ENCODE data around the gene POF1B. TPM values are rescaled to one million over a fixed set of nuclear protein-coding genes. Genes with fewer than 3 reads are reported as not detected.

The POF1B gene
- 0.16 TPM in 1 of 2 replicates, not detected in the other for total RNA-seq

- DNase-seq (ENCODE audit: low spot score): no peak
- no peaks in the 10 kb centered on the region for H3K36me3 Mint-ChIP-seq (ENCODE audit: low read depth)
- no peaks in the 10 kb centered on the region for H3K4me1 Mint-ChIP-seq (ENCODE audit: low read depth)
- H3K9me3 Mint-ChIP-seq: no peaks in the 10 kb centered on the region
- no peak within 1 kb of the TSS for H3K4me3 Mint-ChIP-seq (ENCODE audit: low read depth)
- intact Hi-C loops (cut with micrococcal nuclease): no loop called here
- no peaks in the 10 kb centered on the region for H3K27me3 Mint-ChIP-seq (ENCODE audit: low read depth)
- H3K27ac Mint-ChIP-seq: no peak within 1 kb of the TSS
These were observed at the start of gene POF1B for GRCh38 chrX:85379174-85379907. Gene POF1B (minus strand): TSS chrX:85379665. CDS start chrX:85379454, 211 bp downstream.

- H3K27ac Mint-ChIP-seq: no peak overlapping the region
- no peak overlapping the region for H3K4me3 Mint-ChIP-seq (ENCODE audit: low read depth)
- H3K36me3 Mint-ChIP-seq (ENCODE audit: low read depth): no peaks in the 10 kb centered on the region
- DNase-seq (ENCODE audit: low spot score): no peak
- intact Hi-C loops (cut with micrococcal nuclease): no loop called here
- H3K4me1 Mint-ChIP-seq (ENCODE audit: low read depth): no peaks in the 10 kb centered on the region
- H3K9me3 Mint-ChIP-seq: peaks cover 9% of the 10 kb centered on the region
- no peaks in the 10 kb centered on the region for H3K27me3 Mint-ChIP-seq (ENCODE audit: low read depth)
These were observed 49.6 kb upstream of the POF1B start for GRCh38 chrX:85429066-85429465.

- Mint-ChIP-seq H3K4me3 (ENCODE audit: low read depth) (no peak overlapping the region), H3K27ac (no peak overlapping the region), H3K9me3 (no peaks in the 10 kb centered on the region), H3K36me3 (ENCODE audit: low read depth) (no peaks in the 10 kb centered on the region), H3K27me3 (ENCODE audit: low read depth) (no peaks in the 10 kb centered on the region), H3K4me1 (ENCODE audit: low read depth) (no peaks in the 10 kb centered on the region)
- intact Hi-C loops (cut with micrococcal nuclease): no loop called here
- no peak for DNase-seq (ENCODE audit: low spot score)
These were observed 39.8 kb upstream of the POF1B start for GRCh38 chrX:85419293-85419692.

GRCh38 chrX:85391878-85392238 lies 12.4 kb upstream of the POF1B start:
- Mint-ChIP-seq H3K4me1 (ENCODE audit: low read depth) (no peaks in the 10 kb centered on the region), H3K9me3 (no peaks in the 10 kb centered on the region), H3K27me3 (ENCODE audit: low read depth) (no peaks in the 10 kb centered on the region), H3K4me3 (ENCODE audit: low read depth) (no peak overlapping the region), H3K36me3 (ENCODE audit: low read depth) (no peaks in the 10 kb centered on the region), H3K27ac (no peak overlapping the region)
- no peak for DNase-seq (ENCODE audit: low spot score)
- intact Hi-C loops (cut with micrococcal nuclease): no loop called here

GRCh38 chrX:85391185-85391877 lies 11.9 kb upstream of the POF1B start:
- DNase-seq (ENCODE audit: low spot score): no peak
- intact Hi-C loops (cut with micrococcal nuclease): no loop called here
- Mint-ChIP-seq H3K4me1 (ENCODE audit: low read depth) (no peaks in the 10 kb centered on the region), H3K27me3 (ENCODE audit: low read depth) (no peaks in the 10 kb centered on the region), H3K9me3 (no peaks in the 10 kb centered on the region), H3K36me3 (ENCODE audit: low read depth) (no peaks in the 10 kb centered on the region), H3K27ac (no peak overlapping the region), H3K4me3 (ENCODE audit: low read depth) (no peak overlapping the region)

- no peaks in the 10 kb centered on the region for H3K27me3 Mint-ChIP-seq (ENCODE audit: low read depth)
- no peaks in the 10 kb centered on the region for H3K9me3 Mint-ChIP-seq
- no peak overlapping the region for H3K27ac Mint-ChIP-seq
These were observed 2.1 kb upstream of the POF1B start for GRCh38 chrX:85381602-85382001.

GRCh38 chrX:85378461-85378860 lies 1.0 kb downstream of the POF1B start:
- Mint-ChIP-seq H3K4me3 (ENCODE audit: low read depth) (no peak overlapping the region), H3K9me3 (no peaks in the 10 kb centered on the region), H3K27me3 (ENCODE audit: low read depth) (no peaks in the 10 kb centered on the region), H3K27ac (no peak overlapping the region), H3K4me1 (ENCODE audit: low read depth) (no peaks in the 10 kb centered on the region), H3K36me3 (ENCODE audit: low read depth) (no peaks in the 10 kb centered on the region)
- no peak for DNase-seq (ENCODE audit: low spot score)
- intact Hi-C loops (cut with micrococcal nuclease): no loop called here

More at GRCh38 chrX:85381602-85382001, 2.1 kb upstream of the POF1B start:
- intact Hi-C loops (cut with micrococcal nuclease): no loop called here
- no peaks in the 10 kb centered on the region for H3K4me1 Mint-ChIP-seq (ENCODE audit: low read depth)
- no peaks in the 10 kb centered on the region for H3K36me3 Mint-ChIP-seq (ENCODE audit: low read depth)
- no peak overlapping the region for H3K4me3 Mint-ChIP-seq (ENCODE audit: low read depth)
- DNase-seq (ENCODE audit: low spot score): no peak

GRCh38 chrX:85375333-85375738 lies 4.1 kb downstream of the POF1B start:
- intact Hi-C loops (cut with micrococcal nuclease): no loop called here
- Mint-ChIP-seq H3K27ac (no peak overlapping the region), H3K36me3 (ENCODE audit: low read depth) (no peaks in the 10 kb centered on the region), H3K27me3 (ENCODE audit: low read depth) (no peaks in the 10 kb centered on the region), H3K4me3 (ENCODE audit: low read depth) (no peak overlapping the region), H3K4me1 (ENCODE audit: low read depth) (no peaks in the 10 kb centered on the region), H3K9me3 (no peaks in the 10 kb centered on the region)
- DNase-seq (ENCODE audit: low spot score): no peak

GRCh38 chrX:85365370-85365995 lies 14.0 kb downstream of the POF1B start:
- Mint-ChIP-seq H3K9me3 (no peaks in the 10 kb centered on the region), H3K27me3 (ENCODE audit: low read depth) (no peaks in the 10 kb centered on the region), H3K36me3 (ENCODE audit: low read depth) (no peaks in the 10 kb centered on the region), H3K4me3 (ENCODE audit: low read depth) (no peak overlapping the region), H3K4me1 (ENCODE audit: low read depth) (no peaks in the 10 kb centered on the region), H3K27ac (no peak overlapping the region)
- DNase-seq (ENCODE audit: low spot score): no peak
- intact Hi-C loops (cut with micrococcal nuclease): no loop called here

GRCh38 chrX:85359051-85359450 lies 20.4 kb downstream of the POF1B start:
- no peak for DNase-seq (ENCODE audit: low spot score)
- Mint-ChIP-seq H3K4me1 (ENCODE audit: low read depth) (no peaks in the 10 kb centered on the region), H3K4me3 (ENCODE audit: low read depth) (no peak overlapping the region), H3K27ac (no peak overlapping the region), H3K36me3 (ENCODE audit: low read depth) (no peaks in the 10 kb centered on the region), H3K9me3 (peaks cover 6% of the 10 kb centered on the region), H3K27me3 (ENCODE audit: low read depth) (no peaks in the 10 kb centered on the region)
- intact Hi-C loops (cut with micrococcal nuclease): no loop called here

- H3K27me3 Mint-ChIP-seq (ENCODE audit: low read depth): no peaks in the 10 kb centered on the region
- no peaks in the 10 kb centered on the region for H3K36me3 Mint-ChIP-seq (ENCODE audit: low read depth)
- intact Hi-C loops (cut with micrococcal nuclease): no loop called here
- no peak for DNase-seq (ENCODE audit: low spot score)
- H3K4me1 Mint-ChIP-seq (ENCODE audit: low read depth): no peaks in the 10 kb centered on the region
- no peaks in the 10 kb centered on the region for H3K9me3 Mint-ChIP-seq
- H3K27ac Mint-ChIP-seq: no peak overlapping the region
- no peak overlapping the region for H3K4me3 Mint-ChIP-seq (ENCODE audit: low read depth)
These were observed 33.9 kb downstream of the POF1B start for GRCh38 chrX:85345523-85345922.

GRCh38 chrX:85327060-85327333 lies 52.5 kb downstream of the POF1B start:
- Mint-ChIP-seq H3K9me3 (peaks cover 10% of the 10 kb centered on the region), H3K27ac (no peak overlapping the region), H3K36me3 (ENCODE audit: low read depth) (no peaks in the 10 kb centered on the region), H3K27me3 (ENCODE audit: low read depth) (no peaks in the 10 kb centered on the region), H3K4me1 (ENCODE audit: low read depth) (no peaks in the 10 kb centered on the region), H3K4me3 (ENCODE audit: low read depth) (no peak overlapping the region)
- intact Hi-C loops (cut with micrococcal nuclease): no loop called here
- no peak for DNase-seq (ENCODE audit: low spot score)

- no peak for DNase-seq (ENCODE audit: low spot score)
- H3K4me3 Mint-ChIP-seq (ENCODE audit: low read depth): no peak overlapping the region
- no peaks in the 10 kb centered on the region for H3K4me1 Mint-ChIP-seq (ENCODE audit: low read depth)
- no peaks in the 10 kb centered on the region for H3K36me3 Mint-ChIP-seq (ENCODE audit: low read depth)
- intact Hi-C loops (cut with micrococcal nuclease): no loop called here
- H3K27me3 Mint-ChIP-seq (ENCODE audit: low read depth): no peaks in the 10 kb centered on the region
- no peak overlapping the region for H3K27ac Mint-ChIP-seq
- H3K9me3 Mint-ChIP-seq: peaks cover 10% of the 10 kb centered on the region
These were observed 53.0 kb downstream of the POF1B start for GRCh38 chrX:85326234-85327059.

All from activated T-helper 2 cell treated with anti-CD3 and anti-CD28 coated beads, Interferon-gamma antibody, Interleukin-2, Interleukin-4, amounts not matched to agents 10 μg/mL and 5 μg/mL and 100 μg/mL, durations not matched to agents 14 hours and 24 hours and 36 hours (primary cell).